Panc1 (cell line): ENCODE measurements around the gene LYRM4.

Experiments
- POLR2AphosphoS5 ChIP-seq: IDR thresholded peaks from 2 replicates; pipeline ENCODE4 v1.6.1; 2012; ENCODE audit warnings: mild to moderate bottlenecking, low read depth, low read length, moderate library complexity
- REST ChIP-seq, 2 experiments: IDR thresholded peaks; 2 replicates each; pipeline ENCODE4 v1.6.1; 2011 to 2012; ENCODE audit warnings: low read depth in 2 of 2, control low read depth in 1 of 2, low read length in 1 of 2, mild to moderate bottlenecking in 1 of 2, moderate library complexity in 1 of 2; ENCODE audit not compliant: insufficient read depth in 1 of 2
- SIN3A ChIP-seq: IDR thresholded peaks from 2 replicates; pipeline ENCODE4 v1.6.1; 2012; ENCODE audit warnings: low read depth, mild to moderate bottlenecking, low read length, moderate library complexity, borderline replicate concordance; ENCODE audit not compliant: insufficient read depth
- TCF7L2 ChIP-seq: IDR thresholded peaks from 2 replicates; pipeline ENCODE4 v1.6.1; 2011; ENCODE audit warnings: mild to moderate bottlenecking, low read depth, low read length, inconsistent platforms
- TF ChIP-seq, protein P1 (sequence below): fragments of 450-650 bp; IDR thresholded peaks from 2 replicates; pipeline ENCODE4 v1.5.1; 2017; ENCODE audit warnings: mild to moderate bottlenecking

- TF ChIP-seq, protein P1, sequence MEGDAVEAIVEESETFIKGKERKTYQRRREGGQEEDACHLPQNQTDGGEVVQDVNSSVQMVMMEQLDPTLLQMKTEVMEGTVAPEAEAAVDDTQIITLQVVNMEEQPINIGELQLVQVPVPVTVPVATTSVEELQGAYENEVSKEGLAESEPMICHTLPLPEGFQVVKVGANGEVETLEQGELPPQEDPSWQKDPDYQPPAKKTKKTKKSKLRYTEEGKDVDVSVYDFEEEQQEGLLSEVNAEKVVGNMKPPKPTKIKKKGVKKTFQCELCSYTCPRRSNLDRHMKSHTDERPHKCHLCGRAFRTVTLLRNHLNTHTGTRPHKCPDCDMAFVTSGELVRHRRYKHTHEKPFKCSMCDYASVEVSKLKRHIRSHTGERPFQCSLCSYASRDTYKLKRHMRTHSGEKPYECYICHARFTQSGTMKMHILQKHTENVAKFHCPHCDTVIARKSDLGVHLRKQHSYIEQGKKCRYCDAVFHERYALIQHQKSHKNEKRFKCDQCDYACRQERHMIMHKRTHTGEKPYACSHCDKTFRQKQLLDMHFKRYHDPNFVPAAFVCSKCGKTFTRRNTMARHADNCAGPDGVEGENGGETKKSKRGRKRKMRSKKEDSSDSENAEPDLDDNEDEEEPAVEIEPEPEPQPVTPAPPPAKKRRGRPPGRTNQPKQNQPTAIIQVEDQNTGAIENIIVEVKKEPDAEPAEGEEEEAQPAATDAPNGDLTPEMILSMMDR = no peak
- TF ChIP-seq SIN3A (no peak), TCF7L2 (no peak), POLR2AphosphoS5 (no peak), REST (IDR thresholded peaks at IDR 0.05; ENCODE audit: insufficient read depth in 1 of 2, low read depth in 2 of 2, low read length in 1 of 2) (no peak)
These were observed 111.5 kb downstream of the LYRM4 start for GRCh38 chr6:5149159-5149704.
